Testis (tissue), 3 donors: ENCODE data around the gene GUCA1A. TPM values are rescaled to one million over a fixed set of nuclear protein-coding genes. Genes with fewer than 3 reads are reported as not detected.

Experiments used
- DNase-seq: peaks from one replicate; pipeline ENCODE4 v3.0.0-alpha.2; 2019
- H3K27ac ChIP-seq, 2 donors: fragments of 200-600 bp; sonication (generic); one replicate each; pipeline ENCODE4 v1.5.1; 2019
- H3K27me3 ChIP-seq: fragments of 200-600 bp; sonication (generic); one replicate; pipeline ENCODE4 v1.5.1; 2019
- H3K36me3 ChIP-seq: fragments of 200-600 bp; sonication (generic); one replicate; pipeline ENCODE4 v1.5.1; 2017; ENCODE audit warnings: low read depth; ENCODE audit errors: missing control alignments
- H3K4me1 ChIP-seq: fragments of 200-600 bp; sonication (generic); one replicate; pipeline ENCODE4 v1.5.1; 2019
- H3K4me3 ChIP-seq, 2 donors: fragments of 200-600 bp; sonication (generic); one replicate each; pipeline ENCODE4 v1.5.1; 2017 to 2019
- H3K9me3 ChIP-seq: fragments of 200-600 bp; sonication (generic); one replicate; pipeline ENCODE4 v1.5.1; 2017
- CTCF ChIP-seq, 3 experiments: fragments of 450-650 bp in 2 of 3; fragments of 200-600 bp in 1 of 3; sonication (generic) in 1 of 3; IDR thresholded peaks; one replicate each; pipeline ENCODE4 v1.5.1; 2016 to 2019; ENCODE audit warnings: antibody characterized with exemption in 3 of 3, mild to moderate bottlenecking in 2 of 3, moderate library complexity in 1 of 3
- POLR2A ChIP-seq: fragments of 450-650 bp; IDR thresholded peaks from one replicate; pipeline ENCODE4 v1.6.1; 2017; ENCODE audit warnings: antibody characterized with exemption, mild to moderate bottlenecking, moderate library complexity
- WGBS, 2 donors: methylation state at CpG; one replicate each; pipeline ENCODE4 v1.1.5; 2018; 5-methylcytosine and 5-hydroxymethylcytosine counted together
- intact Hi-C: fragments of 100-400 bp; cut with DNase I; formaldehyde crosslinking; loops from one replicate; pipeline ENCODE4 v1.15.1; 2023; ENCODE audit warnings: low total_unique reads
- polyA plus RNA-seq: library from polyadenylated mRNA; stranded (reverse); fragments of 350-450 nt; fragmentation: Illumina TruSeq; extraction: RNeasy Lipid Tissue Mini Kit (QIAGEN cat#74804); gene quantifications from one replicate; pipeline ENCODE4 v1.2.3, GENCODE V29; 2014; ENCODE audit warnings: low read depth, low replicate concordance; ENCODE audit not compliant: insufficient read depth
- total RNA-seq, 2 donors: library from RNA; depleted of rRNA; stranded (reverse); fragments of >200 nt; gene quantifications; one replicate each; pipeline ENCODE4 v1.2.3, GENCODE V29; 2016

The GUCA1A gene
- total and polyA plus RNA-seq, 3 donors from 2014 or later = 6.7 to 47.0 (median 44.2) TPM

DNA sequence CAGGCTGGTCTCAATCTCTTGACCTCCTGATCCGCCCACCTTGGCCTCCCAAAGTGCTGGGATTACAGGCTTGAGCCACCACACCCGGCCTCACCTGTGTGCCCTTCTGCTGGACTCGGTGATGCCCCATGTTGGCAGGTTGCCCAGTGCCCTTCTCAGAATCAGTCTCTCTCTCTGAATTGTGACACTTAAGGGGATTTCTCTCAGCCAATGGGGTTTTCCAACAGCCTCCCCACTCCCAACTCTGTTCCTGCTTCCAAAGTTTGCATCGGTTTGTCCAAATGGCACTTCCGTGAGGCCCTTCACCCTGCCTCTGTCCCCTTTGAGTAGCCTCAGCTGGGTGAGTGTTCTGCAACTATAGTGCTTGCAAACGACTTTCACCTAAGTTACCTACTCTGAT, 47.6 kb downstream of the GUCA1A start:
- WGBS, 2 donors = 84 to 90% methylated on average over 6 of the region's 6 CpGs
- intact Hi-C loops = no loop called here
- H3K4me1 ChIP-seq = peaks cover 8% of the 10 kb centered on the region

DNA sequence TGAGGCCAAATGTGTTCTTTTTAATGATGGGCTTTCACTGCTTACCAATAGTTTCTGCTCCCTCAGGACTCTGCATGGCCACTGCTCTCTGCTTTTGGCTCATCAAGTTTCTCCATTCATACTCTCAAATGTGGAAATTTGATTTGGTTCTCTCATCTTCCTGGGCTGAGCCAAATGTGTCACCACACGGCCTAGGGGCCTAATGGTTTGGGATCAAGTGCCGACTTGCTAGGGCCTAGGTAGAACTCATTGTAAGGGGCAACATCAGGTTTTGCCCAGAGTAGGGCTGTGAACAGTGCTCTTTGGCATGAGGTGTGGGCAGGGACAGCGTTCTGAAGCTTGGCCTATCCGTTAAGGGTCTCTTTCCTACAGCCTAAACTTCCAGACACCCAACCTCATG, 48.4 kb downstream of the GUCA1A start:
- Histone ChIP-seq H3K27ac (no peak overlapping the region), H3K4me1 (peaks cover 5% of the 10 kb centered on the region), H3K4me3 (no peak overlapping the region), H3K27me3 (no peaks in the 10 kb centered on the region), H3K36me3 (no peaks in the 10 kb centered on the region), H3K9me3 (no peaks in the 10 kb centered on the region)
- 89 to 92% methylated on average over 4 of the region's 4 CpGs for WGBS, 2 donors
- intact Hi-C loops = no loop called here
- DNase-seq = no peak
- TF ChIP-seq CTCF (IDR thresholded peaks at IDR 0.05) (no peak), POLR2A (no peak)

More for the DNA sequence above, 47.6 kb downstream of the GUCA1A start:
- DNase-seq = no peak
- Histone ChIP-seq H3K36me3 (no peaks in the 10 kb centered on the region), H3K27ac (no peak overlapping the region), H3K4me3 (no peak overlapping the region), H3K9me3 (no peaks in the 10 kb centered on the region), H3K27me3 (no peaks in the 10 kb centered on the region)
- TF ChIP-seq CTCF (IDR thresholded peaks at IDR 0.05) (no peak), POLR2A (no peak)

- Histone ChIP-seq H3K27me3 (no peaks in the 10 kb centered on the region), H3K9me3 (no peaks in the 10 kb centered on the region), H3K27ac (no peak overlapping the region), H3K36me3 (no peaks in the 10 kb centered on the region), H3K4me3 (no peak overlapping the region), H3K4me1 (no peaks in the 10 kb centered on the region)
- 77 to 86% methylated on average over 7 of the region's 7 CpGs for WGBS, 2 donors
- TF ChIP-seq POLR2A = no peak
- no peak for TF ChIP-seq CTCF (IDR thresholded peaks at IDR 0.05)
- intact Hi-C loops = no loop called here
- DNase-seq = no peak
These were observed 49.3 kb downstream of the GUCA1A start for GRCh38 chr6:42222448-42222847.

- intact Hi-C loops = no loop called here
- WGBS, 2 donors = 77 to 83% methylated on average over 12 of the region's 12 CpGs
- Histone ChIP-seq H3K9me3 (no peaks in the 10 kb centered on the region), H3K36me3 (no peaks in the 10 kb centered on the region), H3K27ac (no peak overlapping the region), H3K4me1 (no peaks in the 10 kb centered on the region), H3K27me3 (no peaks in the 10 kb centered on the region), H3K4me3 (no peak overlapping the region)
- DNase-seq = no peak
- TF ChIP-seq POLR2A (no peak), CTCF (IDR thresholded peaks at IDR 0.05) (no peak)
These were observed 51.3 kb downstream of the GUCA1A start for GRCh38 chr6:42224222-42225028.

DNA sequence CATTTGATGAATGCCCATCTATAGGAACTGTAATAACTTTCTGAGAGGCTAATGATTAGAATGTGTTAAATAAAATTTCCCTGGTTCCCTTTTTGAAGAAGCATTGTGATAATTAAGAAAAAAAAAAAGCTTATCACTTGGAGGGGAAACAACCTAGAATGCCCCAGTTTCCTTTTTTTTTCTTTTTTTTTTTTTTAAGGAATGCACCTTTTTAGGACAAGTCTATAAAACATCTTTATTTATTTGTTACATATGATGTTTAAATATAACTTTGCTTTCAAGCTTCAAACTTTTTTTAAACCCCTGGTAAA, 51.8 kb downstream of the GUCA1A start:
- Histone ChIP-seq H3K4me1 (no peaks in the 10 kb centered on the region), H3K36me3 (no peaks in the 10 kb centered on the region), H3K27ac (no peak overlapping the region), H3K27me3 (no peaks in the 10 kb centered on the region), H3K4me3 (no peak overlapping the region), H3K9me3 (no peaks in the 10 kb centered on the region)
- DNase-seq = no peak
- intact Hi-C loops = no loop called here
- no peak for TF ChIP-seq CTCF (IDR thresholded peaks at IDR 0.05)
- no peak for TF ChIP-seq POLR2A
